K562 (cell line): ENCODE results near the gene UBE2O. TPM values are rescaled to one million over a fixed set of nuclear protein-coding genes. Genes with fewer than 3 reads are reported as not detected.
A peak's percentile ranks its signal among the peaks of the same experiment; 100 is the strongest.

ENCODE experiments used
- ATF7 ChIP-seq: fragments of 450-650 bp; IDR thresholded peaks from 2 replicates; pipeline ENCODE4 v1.7.1; 2014; ENCODE audit warnings: mild to moderate bottlenecking, moderate library complexity
- CBFA2T3 ChIP-seq: fragments of 450-650 bp; IDR thresholded peaks from 2 replicates; pipeline ENCODE4 v1.6.1; 2017
- CBX5 ChIP-seq: IDR thresholded peaks from 2 replicates; pipeline ENCODE4 v1.6.1; 2014; ENCODE audit warnings: low read depth, borderline replicate concordance
- CREM ChIP-seq: IDR thresholded peaks from 2 replicates; pipeline ENCODE4 v1.6.1; 2014; ENCODE audit warnings: antibody characterized with exemption, low read depth
- CTBP1 ChIP-seq: fragments of 450-650 bp; IDR thresholded peaks from 2 replicates; pipeline ENCODE4 v1.6.1; 2016; ENCODE audit warnings: borderline replicate concordance
- FIP1L1 ChIP-seq: fragments of 200-400 bp; formaldehyde crosslinking; IDR thresholded peaks from 2 replicates; pipeline ENCODE4 v1.6.1; 2018; ENCODE audit warnings: mild to moderate bottlenecking, low read depth, low read length; ENCODE audit not compliant: poor library complexity, severe bottlenecking
- L3MBTL2 ChIP-seq: fragments of 450-650 bp; IDR thresholded peaks from 2 replicates; pipeline ENCODE4 v1.6.1; 2016; ENCODE audit warnings: mild to moderate bottlenecking, moderate library complexity
- MAZ ChIP-seq, 2 experiments: fragments of 450-650 bp in 1 of 2; sonication (generic) in 1 of 2; formaldehyde crosslinking; IDR thresholded peaks in 1 of 2; conservative IDR thresholded peaks in 1 of 2; 2 replicates each; pipeline versions ENCODE4 v1.4.0 to v1.5.0; 2020; ENCODE audit warnings: mild to moderate bottlenecking in 1 of 2, missing genetic modification reagents in 1 of 2
- MCM7 ChIP-seq, 2 experiments: fragments of 450-650 bp; IDR thresholded peaks; 2 replicates each; pipeline ENCODE4 v1.6.1; 2016 to 2018
- MEF2A ChIP-seq: IDR thresholded peaks from 2 replicates; pipeline ENCODE4 v1.6.1; 2011; ENCODE audit warnings: low read depth, mild to moderate bottlenecking, low read length, moderate library complexity; ENCODE audit not compliant: control insufficient read depth
- POLR2G ChIP-seq: fragments of 200-400 bp; formaldehyde crosslinking; IDR thresholded peaks from 2 replicates; pipeline ENCODE4 v1.6.1; 2017; ENCODE audit warnings: low read depth, mild to moderate bottlenecking, antibody characterized with exemption, low read length, moderate library complexity
- SP1 ChIP-seq: sonication (generic); formaldehyde crosslinking; IDR thresholded peaks from 2 replicates; pipeline ENCODE4 v1.8.1; 2022; ENCODE audit warnings: mild to moderate bottlenecking, missing genetic modification reagents
- TSC22D4 ChIP-seq: fragments of 450-650 bp; IDR thresholded peaks from 2 replicates; pipeline ENCODE4 v1.6.1; 2016; ENCODE audit warnings: missing genetic modification characterization, missing biosample characterization, control low read depth
- VEZF1 ChIP-seq: fragments of 200-800 bp; sonication (Bioruptor generic); IDR thresholded peaks from 2 replicates; pipeline ENCODE4 v1.6.1; 2017; ENCODE audit warnings: missing genetic modification characterization, missing compliant biosample characterization
- WHSC1 ChIP-seq: IDR thresholded peaks from one replicate; pipeline ENCODE4 v1.6.1; 2012; ENCODE audit warnings: low read length, control low read depth, inconsistent platforms
- ZNF217 ChIP-seq: sonication (generic); formaldehyde crosslinking; IDR thresholded peaks from 2 replicates; pipeline ENCODE4 v1.8.0; 2022; ENCODE audit warnings: mild to moderate bottlenecking, missing genetic modification reagents
- polyA plus RNA-seq, 8 experiments: library from polyadenylated mRNA; depleted of rRNA in 4 of 8; stranded (reverse) in 5 of 8; unstranded in 3 of 8; fragments of >200 nt; fragmentation: Nextera tagmentation in 2 of 8; fragmentation: Illumina TruSeq in 1 of 8; extraction: Ambion mirVana in 2 of 8; extraction: Trizol in 1 of 8; gene quantifications; 2 replicates each; pipeline versions ENCODE4 v1.2.1 to v1.2.3, GENCODE V29; 2011 to 2014; ENCODE audit warnings: inconsistent platforms in 1 of 8, missing spikeins in 1 of 8
- total RNA-seq, 7 experiments: library from RNA; depleted of rRNA in 6 of 7; stranded (reverse); fragments of >200 nt in 6 of 7; fragmentation: Illumina TruSeq in 2 of 7; extraction: Trizol in 2 of 7; gene quantifications; 2 replicates each; pipeline versions ENCODE4 v1.2.1 to v1.2.3, GENCODE V29; 2011 to 2021; ENCODE audit warnings: low replicate concordance in 1 of 7
- TF ChIP-seq, protein P1 (sequence below): sonication (generic); formaldehyde crosslinking; IDR thresholded peaks from 2 replicates; pipeline ENCODE4 v1.8.0; 2022; ENCODE audit warnings: mild to moderate bottlenecking, missing genetic modification reagents
- TF ChIP-seq, protein P2 (sequence below): fragments of 250-450 bp; sonication (Bioruptor Pico); IDR thresholded peaks from 2 replicates; pipeline ENCODE4 v1.4.0; 2020; ENCODE audit warnings: mild to moderate bottlenecking

UBE2O gene
- total and polyA plus RNA-seq, 9 of the 15 experiments (the other 6 are each of a cell fraction or from before 2014, with no cell fraction given): 1.6 to 39.7 (median 13.3) TPM

DNA sequence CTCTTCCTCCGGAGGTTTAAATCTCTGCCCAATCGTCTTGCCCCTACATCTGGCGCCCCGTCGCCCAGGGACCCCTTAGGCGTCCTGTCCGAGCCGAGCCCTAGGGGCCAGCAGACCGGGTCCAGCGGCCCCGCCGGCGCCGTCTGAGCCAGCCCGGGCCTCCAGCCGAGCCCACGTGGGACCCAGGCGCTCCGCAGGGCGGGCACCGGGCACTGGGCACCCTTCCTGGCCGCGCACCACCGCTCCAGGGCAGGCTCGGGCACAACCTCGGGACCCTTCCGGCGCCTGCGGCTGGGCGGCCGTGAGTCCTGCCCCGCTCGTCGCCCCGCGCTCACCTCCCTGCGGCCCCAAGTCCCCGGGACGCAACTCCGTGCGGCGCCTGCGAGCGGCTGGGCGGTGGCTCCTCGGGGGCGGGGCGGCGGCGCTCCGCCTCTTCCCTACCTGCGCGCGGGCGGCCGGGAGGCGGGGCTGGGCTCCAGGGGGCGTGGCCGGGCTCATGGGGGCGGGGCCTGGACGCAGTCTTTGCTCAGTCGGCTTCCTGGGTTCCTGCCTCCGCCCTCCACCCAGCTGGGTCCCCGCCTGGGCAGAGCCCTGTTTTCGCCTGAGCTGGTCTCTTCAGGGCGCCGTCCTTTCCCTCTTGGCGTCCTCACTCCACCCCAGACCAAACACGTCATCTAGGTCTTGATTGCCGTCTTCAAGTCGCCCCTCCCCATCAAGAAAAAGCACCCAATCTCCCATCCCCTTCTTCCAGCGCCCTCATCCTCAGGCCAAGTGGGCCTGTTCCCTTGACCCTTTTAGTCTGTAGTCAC lies 48.3 kb upstream of the UBE2O start, which contains the start of gene RHBDF2 (continued):
- peak; percentile 23; the same call in 1 of the 2 replicates for TF ChIP-seq CREM
- no peak for TF ChIP-seq MEF2A
- TF ChIP-seq CBX5: no peak
- peak; percentile 55; the same call in 1 of the 2 replicates for TF ChIP-seq SP1 (CRISPR knock-in tag)
- TF ChIP-seq CTBP1: peak; percentile 91
- TF ChIP-seq, protein P1, sequence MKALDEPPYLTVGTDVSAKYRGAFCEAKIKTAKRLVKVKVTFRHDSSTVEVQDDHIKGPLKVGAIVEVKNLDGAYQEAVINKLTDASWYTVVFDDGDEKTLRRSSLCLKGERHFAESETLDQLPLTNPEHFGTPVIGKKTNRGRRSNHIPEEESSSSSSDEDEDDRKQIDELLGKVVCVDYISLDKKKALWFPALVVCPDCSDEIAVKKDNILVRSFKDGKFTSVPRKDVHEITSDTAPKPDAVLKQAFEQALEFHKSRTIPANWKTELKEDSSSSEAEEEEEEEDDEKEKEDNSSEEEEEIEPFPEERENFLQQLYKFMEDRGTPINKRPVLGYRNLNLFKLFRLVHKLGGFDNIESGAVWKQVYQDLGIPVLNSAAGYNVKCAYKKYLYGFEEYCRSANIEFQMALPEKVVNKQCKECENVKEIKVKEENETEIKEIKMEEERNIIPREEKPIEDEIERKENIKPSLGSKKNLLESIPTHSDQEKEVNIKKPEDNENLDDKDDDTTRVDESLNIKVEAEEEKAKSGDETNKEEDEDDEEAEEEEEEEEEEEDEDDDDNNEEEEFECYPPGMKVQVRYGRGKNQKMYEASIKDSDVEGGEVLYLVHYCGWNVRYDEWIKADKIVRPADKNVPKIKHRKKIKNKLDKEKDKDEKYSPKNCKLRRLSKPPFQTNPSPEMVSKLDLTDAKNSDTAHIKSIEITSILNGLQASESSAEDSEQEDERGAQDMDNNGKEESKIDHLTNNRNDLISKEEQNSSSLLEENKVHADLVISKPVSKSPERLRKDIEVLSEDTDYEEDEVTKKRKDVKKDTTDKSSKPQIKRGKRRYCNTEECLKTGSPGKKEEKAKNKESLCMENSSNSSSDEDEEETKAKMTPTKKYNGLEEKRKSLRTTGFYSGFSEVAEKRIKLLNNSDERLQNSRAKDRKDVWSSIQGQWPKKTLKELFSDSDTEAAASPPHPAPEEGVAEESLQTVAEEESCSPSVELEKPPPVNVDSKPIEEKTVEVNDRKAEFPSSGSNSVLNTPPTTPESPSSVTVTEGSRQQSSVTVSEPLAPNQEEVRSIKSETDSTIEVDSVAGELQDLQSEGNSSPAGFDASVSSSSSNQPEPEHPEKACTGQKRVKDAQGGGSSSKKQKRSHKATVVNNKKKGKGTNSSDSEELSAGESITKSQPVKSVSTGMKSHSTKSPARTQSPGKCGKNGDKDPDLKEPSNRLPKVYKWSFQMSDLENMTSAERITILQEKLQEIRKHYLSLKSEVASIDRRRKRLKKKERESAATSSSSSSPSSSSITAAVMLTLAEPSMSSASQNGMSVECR (CRISPR knock-in tag): peak; percentile 82; the same call in 1 of the 2 replicates
- peak; percentile 34; the same call in 1 of the 2 replicates for TF ChIP-seq ATF7
- TF ChIP-seq MAZ (CRISPR knock-in tag; conservative IDR thresholded peaks at IDR 0.05 in 1 of 2, IDR thresholded peaks at IDR 0.05 in 1 of 2): peak in 1 of 2 experiments; percentile 42; a peak in 1 of 4 replicates
- no peak for TF ChIP-seq MCM7 (IDR thresholded peaks at IDR 0.05)
- TF ChIP-seq TSC22D4 (tag): no peak
- TF ChIP-seq, protein P2, sequence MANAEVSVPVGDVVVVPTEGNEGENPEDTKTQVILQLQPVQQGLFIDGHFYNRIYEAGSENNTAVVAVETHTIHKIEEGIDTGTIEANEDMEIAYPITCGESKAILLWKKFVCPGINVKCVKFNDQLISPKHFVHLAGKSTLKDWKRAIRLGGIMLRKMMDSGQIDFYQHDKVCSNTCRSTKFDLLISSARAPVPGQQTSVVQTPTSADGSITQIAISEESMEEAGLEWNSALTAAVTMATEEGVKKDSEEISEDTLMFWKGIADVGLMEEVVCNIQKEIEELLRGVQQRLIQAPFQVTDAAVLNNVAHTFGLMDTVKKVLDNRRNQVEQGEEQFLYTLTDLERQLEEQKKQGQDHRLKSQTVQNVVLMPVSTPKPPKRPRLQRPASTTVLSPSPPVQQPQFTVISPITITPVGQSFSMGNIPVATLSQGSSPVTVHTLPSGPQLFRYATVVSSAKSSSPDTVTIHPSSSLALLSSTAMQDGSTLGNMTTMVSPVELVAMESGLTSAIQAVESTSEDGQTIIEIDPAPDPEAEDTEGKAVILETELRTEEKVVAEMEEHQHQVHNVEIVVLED (CRISPR knock-in tag): peak; percentile 47; the same call in 1 of the 2 replicates
- TF ChIP-seq POLR2G: peak; percentile 77
- TF ChIP-seq WHSC1: no peak
- TF ChIP-seq VEZF1: peak; percentile 69
- no peak for TF ChIP-seq ZNF217 (CRISPR knock-in tag)
- peak; percentile 36 for TF ChIP-seq FIP1L1
- peak; percentile 69; the same call in 1 of the 2 replicates for TF ChIP-seq L3MBTL2
- TF ChIP-seq CBFA2T3: no peak
